KG1 (cell line): ENCODE measurements around the gene ANKRA2.

Experiments
- DNase-seq: peaks from one replicate; lab custom pipeline; 2025; lab: John Stamatoyannopoulos, UW

ANKRA2 gene, protein sequence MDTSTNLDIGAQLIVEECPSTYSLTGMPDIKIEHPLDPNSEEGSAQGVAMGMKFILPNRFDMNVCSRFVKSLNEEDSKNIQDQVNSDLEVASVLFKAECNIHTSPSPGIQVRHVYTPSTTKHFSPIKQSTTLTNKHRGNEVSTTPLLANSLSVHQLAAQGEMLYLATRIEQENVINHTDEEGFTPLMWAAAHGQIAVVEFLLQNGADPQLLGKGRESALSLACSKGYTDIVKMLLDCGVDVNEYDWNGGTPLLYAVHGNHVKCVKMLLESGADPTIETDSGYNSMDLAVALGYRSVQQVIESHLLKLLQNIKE

DNA sequence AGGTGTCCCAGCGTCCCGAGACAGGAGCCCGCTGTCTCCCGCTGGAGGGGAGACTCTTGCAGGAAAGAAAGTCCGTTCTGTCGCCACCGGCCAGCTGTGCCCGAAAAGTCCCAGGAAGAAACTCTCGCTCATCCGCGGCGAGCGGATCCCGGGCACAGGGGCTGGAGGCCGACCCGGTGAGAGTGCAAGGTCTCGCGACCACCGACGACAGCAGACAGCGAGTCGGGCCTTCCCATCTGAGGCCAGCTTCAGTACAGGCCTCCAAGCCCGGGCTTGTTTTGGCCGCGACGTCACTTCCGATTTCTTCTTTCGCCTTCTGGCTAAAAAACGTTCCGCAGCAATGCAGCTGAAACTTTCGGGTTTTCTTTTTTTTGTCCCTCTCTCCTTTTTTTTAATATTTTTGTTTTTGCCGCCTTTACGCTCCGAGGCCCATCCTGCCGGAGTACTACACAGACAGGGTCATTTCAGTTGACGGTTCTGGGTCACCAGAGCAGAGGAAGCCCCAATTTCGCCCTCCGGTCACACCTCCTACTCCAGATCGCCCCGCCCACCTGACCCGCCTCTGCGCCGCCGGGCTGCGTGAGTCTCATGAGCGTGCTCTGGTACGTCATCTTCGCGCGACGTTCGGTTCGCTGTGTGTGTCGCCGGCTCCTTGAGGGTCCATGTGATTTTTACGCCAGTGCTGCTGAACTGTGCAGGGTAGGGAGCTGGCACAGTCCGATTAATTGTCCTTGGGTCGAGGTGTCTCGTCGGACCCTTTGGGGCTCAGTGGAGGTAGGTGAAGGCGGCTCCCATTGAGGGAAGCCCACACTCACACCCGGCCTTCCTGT is at the start of gene ANKRA2, which contains the start of gene UTP15:
ANKRA2 (minus strand) TSS at position 501 of the 830 bp plus-strand sequence. CDS start 2,758 bp downstream, outside the sequence.
UTP15 (plus strand) TSS at position 605 of the 830 bp plus-strand sequence. CDS start 1,602 bp downstream, outside the sequence.
- DNase-seq: peak; percentile 94

- no peak for DNase-seq
Observed at GRCh38 chr5:73615085-73615484, 49.6 kb upstream of the ANKRA2 start.

DNA sequence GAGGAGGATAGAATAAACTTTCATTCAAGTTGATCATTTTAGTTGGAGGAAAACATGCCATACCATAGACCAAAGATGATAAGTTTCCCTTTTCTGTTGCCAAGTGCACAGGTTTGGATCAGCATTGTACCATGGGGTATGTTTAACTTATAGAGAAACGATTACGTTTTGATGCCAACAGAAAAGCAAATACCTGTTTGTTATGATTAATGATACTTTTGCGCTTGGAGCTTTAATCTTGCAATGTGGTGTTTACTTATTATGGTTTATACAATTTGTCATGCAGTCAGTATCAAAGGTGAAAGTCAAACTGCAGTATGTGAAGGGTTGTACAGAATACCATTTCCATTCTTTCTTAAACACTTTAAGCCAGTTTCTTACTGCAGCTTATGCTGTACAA is 47.4 kb upstream of the ANKRA2 start:
- no peak for DNase-seq

DNA sequence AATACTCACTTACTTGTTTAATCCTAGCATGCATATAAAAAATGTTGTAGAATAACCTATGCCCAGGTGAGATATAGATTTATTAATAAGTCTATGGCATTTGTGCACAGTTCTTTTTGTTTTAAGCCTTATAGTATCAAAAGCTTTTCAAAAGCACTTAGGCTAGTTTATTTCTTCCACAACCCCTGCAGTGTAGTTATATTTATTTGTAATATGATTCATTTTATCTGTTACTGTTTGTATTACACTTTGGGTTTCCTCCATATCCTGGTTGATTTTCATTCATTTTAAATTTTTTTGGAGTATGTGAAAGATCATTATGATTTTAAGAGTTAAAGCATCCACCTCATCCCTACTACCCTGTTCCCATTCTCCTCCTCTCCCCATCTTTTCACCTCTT is 41.8 kb upstream of the ANKRA2 start:
- no peak for DNase-seq

DNA sequence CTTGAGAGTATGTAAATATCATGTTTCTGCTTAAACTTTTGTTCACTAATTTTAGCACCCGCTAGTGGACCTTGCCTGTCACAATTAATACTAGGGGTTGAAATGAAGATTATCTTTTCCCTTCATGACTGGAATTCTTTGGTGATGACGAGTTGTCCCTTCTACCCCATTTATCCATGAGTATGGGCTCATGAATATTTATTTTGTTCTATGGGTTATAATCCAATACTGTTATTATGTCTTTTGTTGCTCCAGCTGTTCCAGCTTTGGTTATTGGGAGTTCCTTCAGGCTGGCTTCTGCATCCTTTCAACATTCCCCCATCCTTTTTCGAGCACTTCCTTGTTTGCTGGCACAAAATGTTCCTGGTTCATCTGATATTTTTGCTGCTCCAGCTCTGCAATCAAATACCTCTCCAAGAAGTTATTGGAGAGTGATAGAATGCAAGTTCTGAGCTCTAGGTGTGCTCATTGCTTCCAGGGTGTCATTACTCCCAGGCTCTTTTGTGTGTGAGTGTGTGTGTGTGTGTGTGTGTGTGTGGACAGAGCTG is 40.8 kb upstream of the ANKRA2 start:
- no peak for DNase-seq

DNA sequence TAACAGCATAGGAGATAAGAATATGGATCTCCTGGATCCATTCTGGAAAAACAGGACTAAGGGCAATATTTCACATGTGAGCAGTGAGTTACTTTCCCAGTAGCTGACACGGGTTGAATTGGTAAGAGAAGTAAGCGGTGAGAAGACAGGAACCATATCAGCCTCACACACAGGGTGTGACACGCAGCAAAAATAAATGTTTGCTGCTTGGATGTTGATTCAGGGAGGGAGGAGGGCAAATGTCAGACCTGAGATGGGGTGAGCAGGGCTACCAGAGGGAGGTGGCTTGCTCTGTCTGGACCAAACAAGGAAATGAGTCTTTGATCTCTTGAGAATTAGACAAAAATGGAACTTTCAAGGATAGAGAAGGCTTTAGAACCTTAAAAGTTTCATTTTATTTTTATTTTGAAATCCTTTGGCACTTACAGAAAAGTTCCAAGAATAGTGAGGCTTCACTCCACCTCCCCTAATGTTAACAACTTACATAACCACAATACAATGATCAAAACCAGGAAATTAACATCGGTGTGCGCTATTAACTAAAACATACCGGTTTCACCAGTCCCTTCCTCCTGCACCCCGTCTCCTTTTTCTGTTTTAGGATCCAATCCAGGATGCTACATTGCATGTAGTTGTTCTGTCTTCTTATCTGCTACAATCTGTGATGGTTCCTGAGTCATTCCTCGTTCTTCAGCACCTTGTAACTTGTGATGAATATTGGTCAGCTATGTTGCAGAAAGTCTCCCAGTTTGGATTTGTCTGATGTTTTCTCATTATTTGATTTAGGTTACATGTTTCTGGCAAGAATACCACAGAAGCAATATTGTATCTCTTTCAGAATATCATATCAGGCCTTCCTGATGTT is 40.0 kb upstream of the ANKRA2 start:
- no peak for DNase-seq

DNA sequence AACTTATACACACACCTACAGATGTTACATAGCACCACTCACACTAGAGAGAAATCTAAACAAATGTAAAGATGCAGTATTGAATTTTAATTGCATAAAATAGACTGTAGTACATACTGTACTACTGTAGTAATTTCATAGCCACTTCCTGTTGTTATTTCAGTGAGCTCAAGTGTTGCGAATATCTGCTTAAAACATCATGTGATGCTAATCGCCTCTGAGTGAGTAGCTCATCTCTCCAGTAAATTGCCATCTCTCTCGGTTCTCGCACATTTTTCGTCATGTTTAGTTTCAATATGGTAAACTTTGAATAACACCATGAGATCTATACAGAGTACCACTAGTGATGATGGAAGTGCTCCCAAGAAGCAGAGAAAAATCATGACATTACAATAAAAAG is 38.6 kb upstream of the ANKRA2 start:
- no peak for DNase-seq

DNA sequence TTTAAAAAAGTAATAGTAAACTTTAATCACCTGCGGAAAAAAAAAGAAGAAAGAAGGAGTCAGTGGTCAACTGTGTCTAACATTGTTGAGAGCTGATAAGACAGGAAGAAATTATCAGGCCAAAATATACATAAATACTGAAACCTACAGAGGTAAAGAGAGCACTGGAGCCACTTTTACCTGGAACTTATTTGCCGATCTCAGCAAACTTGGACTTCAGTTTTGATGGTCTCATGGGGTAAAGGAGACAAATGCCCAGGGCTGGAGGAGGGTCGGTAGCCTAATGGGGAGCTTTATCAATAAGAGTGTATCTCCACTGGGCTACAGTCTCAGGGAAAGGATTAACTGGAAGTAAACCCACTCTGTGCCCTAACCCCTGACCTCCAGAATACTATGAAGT is 33.9 kb upstream of the ANKRA2 start:
- no peak for DNase-seq

GRCh38 chr5:73596705-73597328 is 31.4 kb upstream of the ANKRA2 start:
- no peak for DNase-seq

- no peak for DNase-seq
Observed at GRCh38 chr5:73592551-73592950, 27.1 kb upstream of the ANKRA2 start.

GRCh38 chr5:73591698-73592501 is 26.5 kb upstream of the ANKRA2 start:
- no peak for DNase-seq

DNA sequence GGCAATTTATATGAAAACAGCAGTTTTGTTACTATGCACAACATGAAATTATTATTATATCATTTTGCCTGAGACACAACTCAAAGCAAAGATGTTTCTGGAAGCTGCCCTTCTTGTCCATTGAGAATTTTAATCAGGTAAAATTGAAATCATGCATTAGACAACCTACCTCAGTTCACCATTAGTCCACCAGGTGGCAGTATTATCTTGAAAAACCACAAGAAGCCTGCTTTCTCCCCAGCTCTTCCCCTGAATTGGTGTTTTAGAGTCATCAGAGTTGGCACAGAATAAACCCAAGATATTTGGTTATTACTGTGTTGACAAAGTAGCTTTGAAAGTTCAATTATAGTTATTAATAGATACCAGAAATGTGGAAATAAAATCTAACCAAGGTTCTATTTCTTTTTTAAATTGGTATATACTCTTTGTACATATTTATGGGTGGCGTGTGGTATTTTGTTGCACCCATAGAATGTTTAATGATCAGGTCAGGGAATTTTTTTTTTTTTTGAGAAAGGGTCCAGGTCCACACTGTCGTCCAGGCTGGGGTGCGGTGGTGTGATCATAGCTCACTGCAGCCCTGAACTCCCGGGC is 25.8 kb upstream of the ANKRA2 start:
- peak; percentile 17 for DNase-seq

- no peak for DNase-seq
Observed at GRCh38 chr5:73587923-73588322, 22.5 kb upstream of the ANKRA2 start.

- no peak for DNase-seq
Observed at GRCh38 chr5:73582285-73583145, 17.1 kb upstream of the ANKRA2 start.

DNA sequence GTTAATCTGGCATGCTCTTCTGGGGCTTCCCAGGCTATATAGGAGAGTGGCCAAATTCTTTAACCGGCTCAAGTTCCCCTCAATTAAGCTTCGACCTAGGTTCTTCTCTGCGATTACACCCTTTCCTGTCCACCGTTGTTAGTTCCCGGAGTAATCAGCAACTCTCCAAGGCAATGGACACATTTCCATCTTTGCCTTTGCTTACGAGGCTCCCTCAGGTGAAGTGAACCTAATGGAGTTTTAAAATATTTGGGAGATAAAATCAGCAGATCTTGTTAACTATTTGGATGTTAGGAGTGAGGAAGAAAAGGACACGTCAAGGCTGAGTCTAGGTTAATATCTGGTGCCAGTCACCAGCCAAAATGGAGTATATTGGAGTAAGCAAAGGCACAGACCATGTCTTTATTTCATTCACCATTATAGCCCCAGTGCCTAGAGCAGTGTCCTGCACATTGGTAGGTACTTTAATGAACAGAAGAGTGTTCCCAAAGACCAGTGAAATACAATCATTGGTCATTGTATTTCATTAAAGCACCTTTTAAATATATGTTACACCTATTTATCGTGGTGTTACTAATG is 619 bp upstream of the ANKRA2 start:
- DNase-seq: no peak

DNA sequence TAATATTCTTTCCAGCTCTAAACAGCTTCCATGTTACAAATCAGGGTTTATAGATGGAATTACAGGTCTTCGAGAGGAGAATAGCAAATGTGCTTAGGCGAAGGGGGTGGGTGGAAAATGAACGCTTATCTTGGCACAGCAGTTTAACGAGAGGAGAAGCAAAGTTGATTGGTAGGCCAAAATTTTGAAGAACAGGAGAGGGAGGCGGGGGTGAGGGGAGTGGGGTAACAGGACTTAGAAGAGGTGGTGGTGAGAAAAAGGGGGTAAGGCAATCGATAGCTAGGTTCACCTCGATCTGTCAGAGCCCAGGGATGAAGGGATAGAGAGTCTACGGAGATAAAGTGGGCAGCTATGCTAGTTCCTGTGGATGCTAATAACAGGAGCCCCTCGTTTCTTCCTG is 764 bp downstream of the ANKRA2 start:
- DNase-seq: no peak

DNA sequence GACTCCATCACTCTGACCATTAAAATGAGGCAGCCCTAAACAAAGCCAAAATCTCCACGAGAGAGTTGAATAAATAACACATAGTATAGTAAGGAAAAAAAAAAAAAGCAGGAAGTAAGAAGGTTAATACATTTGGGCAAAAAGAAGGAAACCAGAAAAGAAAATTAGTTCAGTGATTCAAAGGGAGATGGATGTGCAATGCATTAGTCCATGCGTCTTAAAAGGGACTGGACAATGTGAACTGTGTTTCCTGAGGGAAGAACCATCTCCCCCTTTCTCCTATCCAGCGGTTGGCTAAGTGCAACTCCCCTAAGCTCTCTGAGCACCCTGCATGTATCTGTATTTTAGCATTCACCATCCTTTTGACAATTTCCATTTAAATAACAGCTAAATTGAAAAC is 1.4 kb downstream of the ANKRA2 start:
- no peak for DNase-seq

DNA sequence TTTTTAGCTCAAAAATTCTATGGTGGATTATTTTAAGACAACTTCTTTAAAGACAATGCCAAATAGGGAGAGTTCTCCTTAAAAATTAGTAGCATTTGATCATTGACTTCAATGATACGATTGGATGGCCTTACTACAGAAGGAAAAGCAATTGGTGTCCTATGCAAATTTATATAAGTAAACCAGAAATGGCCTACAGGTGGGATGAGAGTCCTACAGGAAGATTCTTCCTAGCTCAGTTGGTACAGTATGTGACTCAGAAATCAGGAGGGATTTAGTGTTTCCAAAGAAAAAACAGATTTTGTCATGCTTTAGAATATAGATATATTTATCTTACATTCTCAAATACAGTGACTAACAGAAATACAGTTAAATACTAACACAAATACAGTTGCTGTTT is 6.5 kb downstream of the ANKRA2 start:
- no peak for DNase-seq

- no peak for DNase-seq
Observed at GRCh38 chr5:73552642-73553041, 12.8 kb downstream of the ANKRA2 start.
